ENCODE results near the gene SIVA1. TPM values are rescaled to one million over a fixed set of nuclear protein-coding genes. Genes with fewer than 3 reads are reported as not detected.

SIVA1 gene
- total RNA-seq, 2 donors from 2014 or later: 58.3 to 66.1 TPM

DNA sequence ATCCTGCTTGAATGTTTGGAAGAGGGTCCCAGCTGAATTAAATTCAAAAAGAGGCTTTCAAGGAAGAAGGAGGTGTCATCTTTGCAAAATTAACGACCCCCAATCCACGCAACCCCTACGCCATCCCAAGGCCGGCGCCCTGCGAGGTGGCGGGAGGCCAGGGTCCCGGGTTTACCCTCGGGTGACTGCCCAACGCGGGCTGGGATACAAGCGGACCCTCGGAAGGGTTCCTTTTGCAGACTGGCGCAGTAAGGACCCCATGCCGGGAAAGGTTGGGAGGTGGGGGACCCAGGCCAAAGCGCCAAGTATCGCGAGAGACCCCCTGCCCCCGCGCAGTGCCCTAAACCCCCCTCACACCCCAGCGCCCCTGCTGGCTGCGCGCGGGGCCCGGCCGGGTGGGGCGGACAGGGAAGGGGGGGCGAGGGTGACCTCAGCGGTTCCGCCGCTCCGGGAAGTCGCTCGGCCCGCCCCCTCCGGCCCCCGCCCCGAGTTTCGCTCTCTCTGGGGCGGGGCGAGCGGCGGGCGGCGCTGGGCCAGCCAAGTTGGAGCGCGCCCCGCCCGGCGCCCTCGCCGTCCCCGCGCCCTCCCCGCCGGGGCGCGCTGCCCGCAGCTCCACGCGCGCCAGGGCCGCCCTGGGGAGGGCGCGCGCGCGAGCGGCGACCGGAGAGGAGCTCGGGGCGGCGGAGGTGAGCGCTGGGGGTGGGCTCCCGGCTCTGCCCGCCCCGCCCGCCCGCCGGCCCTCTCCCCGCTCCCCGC lies 47.2 kb downstream of the SIVA1 start:
- DNase-seq (ENCODE audit: low spot score): peak; percentile 97
- intact Hi-C loops (cut with DNase I): no loop called here

GRCh38 chr14:104800771-104801519 lies 48.0 kb downstream of the SIVA1 start, which contains the start of gene ZBTB42:
Gene ZBTB42 (plus strand): TSS chr14:104801101. CDS start chr14:104801198, 97 bp downstream.
- DNase-seq (ENCODE audit: low spot score): peak; percentile 85
- intact Hi-C loops (cut with DNase I): no loop called here

- DNase-seq (ENCODE audit: low spot score): no peak
- intact Hi-C loops (cut with DNase I): no loop called here
Measured at GRCh38 chr14:104801520-104802393, 48.8 kb downstream of the SIVA1 start.

GRCh38 chr14:104802394-104803184 lies 49.6 kb downstream of the SIVA1 start:
- no peak for DNase-seq (ENCODE audit: low spot score)
- intact Hi-C loops (cut with DNase I): no loop called here

DNA sequence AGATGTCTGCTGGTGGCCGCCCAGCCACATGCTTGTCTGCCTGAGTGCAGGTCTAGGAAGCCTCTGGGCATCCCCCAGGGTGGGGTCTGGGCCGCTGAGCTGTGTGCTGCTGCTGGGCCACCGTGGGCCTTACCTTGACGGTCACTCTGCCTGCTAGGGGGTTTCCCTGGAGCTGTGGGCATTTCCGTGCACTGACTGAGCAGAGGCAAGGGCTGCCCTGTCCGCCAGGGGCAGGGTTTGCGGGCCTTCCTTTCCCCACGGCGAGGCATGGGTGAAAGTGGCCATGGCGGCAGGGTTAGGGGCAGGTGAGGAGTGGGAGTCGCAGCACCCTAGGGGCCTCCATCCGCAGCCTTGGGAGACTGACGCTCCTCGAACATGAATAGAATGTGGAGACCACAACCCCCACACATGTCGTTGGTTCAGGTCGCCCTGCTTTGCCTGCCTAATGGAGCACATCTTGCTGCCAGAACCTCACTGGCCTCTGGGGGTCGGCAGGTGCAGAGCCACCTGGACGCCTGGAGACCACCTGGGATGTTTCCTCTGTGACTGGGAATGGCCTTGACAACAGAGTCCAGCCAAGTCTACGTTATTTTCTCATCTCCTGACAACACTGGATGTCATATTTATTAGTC lies 50.4 kb downstream of the SIVA1 start:
- intact Hi-C loops (cut with DNase I): no loop called here
- no peak for DNase-seq (ENCODE audit: low spot score)

GRCh38 chr14:104803912-104804410 lies 51.0 kb downstream of the SIVA1 start:
- DNase-seq (ENCODE audit: low spot score): no peak
- intact Hi-C loops (cut with DNase I): no loop called here

GRCh38 chr14:104804481-104805325 lies 51.8 kb downstream of the SIVA1 start:
- DNase-seq (ENCODE audit: low spot score): no peak
- intact Hi-C loops (cut with DNase I): no loop called here

GRCh38 chr14:104805326-104805678 lies 52.4 kb downstream of the SIVA1 start:
- no peak for DNase-seq (ENCODE audit: low spot score)
- intact Hi-C loops (cut with DNase I): no loop called here

- intact Hi-C loops (cut with DNase I): no loop called here
- DNase-seq (ENCODE audit: low spot score): no peak
Measured at GRCh38 chr14:104805941-104806624, 53.1 kb downstream of the SIVA1 start.

- intact Hi-C loops (cut with DNase I): no loop called here
- DNase-seq (ENCODE audit: low spot score): no peak
Measured at GRCh38 chr14:104806625-104807465, 53.9 kb downstream of the SIVA1 start.

- DNase-seq (ENCODE audit: low spot score): no peak
- intact Hi-C loops (cut with DNase I): no loop called here
Measured at GRCh38 chr14:104808456-104808855, 55.5 kb downstream of the SIVA1 start.

Other genes with a start within 250 kb of the SIVA1 start
- 1 to 10 TPM; 1.4 to 5.9 TPM for gene C14orf180, start 173.4 kb upstream of the SIVA1 start, total RNA-seq
- gene TMEM179, start 148.4 kb upstream of the SIVA1 start, total RNA-seq: under 1 TPM in 1 of 2 donors, not detected in 1; 0.38 TPM
- 10 to 100 TPM; 70.5 to 78.7 TPM for gene INF2, start 63.5 kb upstream of the SIVA1 start, total RNA-seq
- 10 to 100 TPM in 1 of 2 donors, 1 to 10 TPM in 1; 8.2 to 10.2 TPM for gene ADSS1, start 28.9 kb upstream of the SIVA1 start, total RNA-seq
- 100 to 1,000 TPM; 115 to 143 TPM for gene AKT1, start 42.6 kb downstream of the SIVA1 start, total RNA-seq
- gene ZBTB42, start 48.0 kb downstream of the SIVA1 start, total RNA-seq: 1 to 10 TPM; 3.3 to 3.8 TPM
- gene CEP170B, start 112.1 kb downstream of the SIVA1 start, total RNA-seq: 10 to 100 TPM; 26.8 to 47.0 TPM
- gene PLD4, start 171.7 kb downstream of the SIVA1 start, total RNA-seq: under 1 TPM in 1 of 2 donors, not detected in 1; 0.24 TPM
- gene AHNAK2, start 225.2 kb downstream of the SIVA1 start, total RNA-seq: 100 to 1,000 TPM; 242 to 274 TPM
- gene CLBA1, start 232.6 kb downstream of the SIVA1 start, total RNA-seq: 1 to 10 TPM; 4.7 to 5.6 TPM

Data from posterior vena cava (tissue), 2 donors.